ENCODE measurements around the gene UBE2D3. TPM values are rescaled to one million over a fixed set of nuclear protein-coding genes. Genes with fewer than 3 reads are reported as not detected.

Gene UBE2D3
- total and polyA plus RNA-seq, 2 donors from 2014 or later = 173 to 262 TPM

GRCh38 chr4:102869569-102870197 lies 42.3 kb upstream of the UBE2D3 start:
- peaks cover 0 to 6% (median 2%) of the 10 kb centered on the region in 3 donors for H3K4me1 ChIP-seq (ENCODE audit: control insufficient read depth in 2 of 3, insufficient read depth in 2 of 3, low read depth in 1 of 3, low read length in 3 of 3)
- H3K36me3 ChIP-seq (ENCODE audit: control insufficient read depth in 2 of 3, insufficient read depth in 3 of 3, low read length in 3 of 3) = no peaks in the 10 kb centered on the region
- peak overlapping the region; percentile 96 to 98 for H3K27ac ChIP-seq (ENCODE audit: low read depth in 2 of 2, low read length in 2 of 2)
- peak overlapping the region; percentile 87 to 98 (median 97) for H3K4me3 ChIP-seq (ENCODE audit: low read length in 3 of 3)
- H3K27me3 ChIP-seq (ENCODE audit: control insufficient read depth, insufficient read depth, low read length) = no peaks in the 10 kb centered on the region
- FAIRE-seq (no peak), DNase-seq (no peak)
- intact Hi-C loops (cut with DNase I) = no loop called here
- no peaks in the 10 kb centered on the region for H3K9me3 ChIP-seq (ENCODE audit: control insufficient read depth in 2 of 3, insufficient read depth in 1 of 3, low read length in 3 of 3)
- TF ChIP-seq CTCF (IDR thresholded peaks at IDR 0.05; ENCODE audit: borderline replicate concordance, extremely low read depth, insufficient read depth) = peak; percentile 8
- peak overlapping the region; percentile 84 to 98 (median 93) for H3K9ac ChIP-seq (ENCODE audit: low read length in 3 of 3)

- no peaks in the 10 kb centered on the region for H3K27me3 ChIP-seq (ENCODE audit: control insufficient read depth, insufficient read depth, low read length)
- H3K4me3 ChIP-seq (ENCODE audit: low read length in 3 of 3) = peak within 1 kb of the TSS; percentile 87 to 99 (median 97)
- no peaks in the 10 kb centered on the region for H3K36me3 ChIP-seq (ENCODE audit: control insufficient read depth in 2 of 3, insufficient read depth in 3 of 3, low read length in 3 of 3)
- H3K9ac ChIP-seq (ENCODE audit: low read length in 3 of 3) = peak within 1 kb of the TSS; percentile 93 to 98 (median 98)
- H3K4me1 ChIP-seq (ENCODE audit: control insufficient read depth in 2 of 3, insufficient read depth in 2 of 3, low read depth in 1 of 3, low read length in 3 of 3) = peaks cover 0 to 6% (median 2%) of the 10 kb centered on the region in 3 donors
- peak within 1 kb of the TSS; percentile 96 to 98 for H3K27ac ChIP-seq (ENCODE audit: low read depth in 2 of 2, low read length in 2 of 2)
- intact Hi-C loops (cut with DNase I) = no loop called here
- H3K9me3 ChIP-seq (ENCODE audit: control insufficient read depth in 2 of 3, insufficient read depth in 1 of 3, low read length in 3 of 3) = no peaks in the 10 kb centered on the region
- FAIRE-seq (no peak), DNase-seq (peak; percentile 94 to 98 (median 96))
- no peak for TF ChIP-seq CTCF (IDR thresholded peaks at IDR 0.05; ENCODE audit: borderline replicate concordance, extremely low read depth, insufficient read depth)
These were observed 41.6 kb upstream of the UBE2D3 start, which contains the start of gene CISD2 for GRCh38 chr4:102868781-102869568. CISD2 (plus strand) TSS chr4:102868992; CDS start chr4:102869085, 93 bp downstream.

GRCh38 chr4:102868153-102868780 lies 40.9 kb upstream of the UBE2D3 start:
- no peaks in the 10 kb centered on the region for H3K27me3 ChIP-seq (ENCODE audit: control insufficient read depth, insufficient read depth, low read length)
- peak in 1 of 5 donors; percentile 46 for DNase-seq
- H3K27ac ChIP-seq (ENCODE audit: low read depth in 2 of 2, low read length in 2 of 2) = peak overlapping the region; percentile 96 to 98
- H3K4me1 ChIP-seq (ENCODE audit: control insufficient read depth in 2 of 3, insufficient read depth in 2 of 3, low read depth in 1 of 3, low read length in 3 of 3) = peaks cover 0 to 6% (median 2%) of the 10 kb centered on the region in 3 donors
- H3K36me3 ChIP-seq (ENCODE audit: control insufficient read depth in 2 of 3, insufficient read depth in 3 of 3, low read length in 3 of 3) = no peaks in the 10 kb centered on the region
- intact Hi-C loops (cut with DNase I) = no loop called here
- H3K4me3 ChIP-seq (ENCODE audit: low read length in 3 of 3) = peak overlapping the region; percentile 87 to 99 (median 97)
- no peak for TF ChIP-seq CTCF (IDR thresholded peaks at IDR 0.05; ENCODE audit: borderline replicate concordance, extremely low read depth, insufficient read depth)
- FAIRE-seq = no peak
- no peaks in the 10 kb centered on the region for H3K9me3 ChIP-seq (ENCODE audit: control insufficient read depth in 2 of 3, insufficient read depth in 1 of 3, low read length in 3 of 3)
- peak overlapping the region; percentile 93 to 98 (median 96) for H3K9ac ChIP-seq (ENCODE audit: low read length in 3 of 3)

Measured in kidney (tissue), 14 donors.